Type B pancreatic cell (in vitro differentiated cells): ENCODE data around the gene GLI1. TPM values are rescaled to one million over a fixed set of nuclear protein-coding genes. Genes with fewer than 3 reads are reported as not detected.

Source experiments
- DNase-seq: peaks from one replicate; pipeline ENCODE4 v3.0.0; 2021; ENCODE audit warnings: mixed read lengths; ENCODE audit not compliant: unreplicated experiment; ENCODE audit errors: extremely low spot score
- H3K27ac Mint-ChIP-seq: 2 replicates; pipeline ENCODE4 v1.8.0; 2021; ENCODE audit warnings: mild to moderate bottlenecking, mixed read lengths
- H3K27me3 Mint-ChIP-seq: 2 replicates; pipeline ENCODE4 v1.8.0; 2021; ENCODE audit warnings: mixed read lengths
- H3K36me3 Mint-ChIP-seq: 2 replicates; pipeline ENCODE4 v1.8.0; 2021; ENCODE audit warnings: mixed read lengths
- H3K4me1 Mint-ChIP-seq: one replicate; pipeline ENCODE4 v1.8.0; 2021; ENCODE audit warnings: mixed read lengths; ENCODE audit not compliant: unreplicated experiment
- H3K4me3 Mint-ChIP-seq: 2 replicates; pipeline ENCODE4 v1.8.0; 2021; ENCODE audit warnings: mild to moderate bottlenecking, mixed read lengths
- H3K9me3 Mint-ChIP-seq: 2 replicates; pipeline ENCODE4 v1.8.0; 2021; ENCODE audit warnings: mixed read lengths
- CTCF ChIP-seq: fragments of 200-600 bp; sonication (generic); conservative IDR thresholded peaks from 2 replicates; pipeline ENCODE4 v1.5.0; 2021; ENCODE audit warnings: antibody characterized with exemption, mild to moderate bottlenecking
- total RNA-seq: library from RNA; stranded (reverse); gene quantifications from 2 replicates; pipeline ENCODE4 v1.2.1, GENCODE V29; 2021; ENCODE audit warnings: low replicate concordance

Gene GLI1
- total RNA-seq, 1 donor from 2014 or later: 22.7 TPM

DNA sequence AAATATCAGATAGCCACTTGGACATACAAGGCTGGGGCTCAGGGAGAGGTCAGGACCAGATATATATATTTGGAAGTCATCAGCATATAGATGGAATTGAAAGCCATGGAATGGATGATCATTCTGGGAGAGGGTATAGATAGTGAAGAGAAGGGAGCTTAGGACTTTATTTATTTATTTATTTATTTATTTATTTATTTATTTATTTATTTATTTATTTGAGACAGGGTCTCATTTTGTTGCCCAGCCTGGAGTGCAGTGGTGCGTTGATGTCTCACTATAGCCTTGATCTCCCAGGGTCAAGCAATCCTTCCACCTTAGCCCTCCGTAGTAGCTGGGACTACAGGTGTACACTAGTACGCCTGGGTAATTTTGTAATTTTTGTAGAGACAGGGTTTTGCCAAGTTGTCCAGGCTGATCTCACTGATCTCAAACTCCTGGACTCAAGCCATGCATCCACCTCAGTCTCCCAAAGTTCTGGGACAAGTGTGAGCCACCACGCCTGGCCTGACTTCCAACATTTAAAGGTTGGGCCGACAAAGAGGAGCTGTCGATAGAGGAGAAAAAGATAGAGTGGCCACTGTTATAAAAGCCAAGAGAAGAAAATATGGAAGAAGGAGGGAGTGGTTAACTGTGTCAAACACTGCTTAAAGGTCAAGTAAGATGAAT lies 13.2 kb upstream of the GLI1 start:
- no peak for TF ChIP-seq CTCF
- Mint-ChIP-seq H3K36me3 (no peaks in the 10 kb centered on the region), H3K4me1 (no peaks in the 10 kb centered on the region), H3K27ac (no peak overlapping the region), H3K9me3 (peaks cover 8% of the 10 kb centered on the region), H3K27me3 (no peaks in the 10 kb centered on the region), H3K4me3 (no peak overlapping the region)
- DNase-seq: no peak

- peaks cover 5% of the 10 kb centered on the region for H3K4me1 Mint-ChIP-seq
- no peak overlapping the region for H3K4me3 Mint-ChIP-seq
- H3K27ac Mint-ChIP-seq: no peak overlapping the region
- DNase-seq: no peak
- no peaks in the 10 kb centered on the region for H3K27me3 Mint-ChIP-seq
- H3K9me3 Mint-ChIP-seq: peaks cover 4% of the 10 kb centered on the region
- TF ChIP-seq CTCF: no peak
- no peaks in the 10 kb centered on the region for H3K36me3 Mint-ChIP-seq
These were observed 10.9 kb upstream of the GLI1 start for GRCh38 chr12:57448669-57449068.

DNA sequence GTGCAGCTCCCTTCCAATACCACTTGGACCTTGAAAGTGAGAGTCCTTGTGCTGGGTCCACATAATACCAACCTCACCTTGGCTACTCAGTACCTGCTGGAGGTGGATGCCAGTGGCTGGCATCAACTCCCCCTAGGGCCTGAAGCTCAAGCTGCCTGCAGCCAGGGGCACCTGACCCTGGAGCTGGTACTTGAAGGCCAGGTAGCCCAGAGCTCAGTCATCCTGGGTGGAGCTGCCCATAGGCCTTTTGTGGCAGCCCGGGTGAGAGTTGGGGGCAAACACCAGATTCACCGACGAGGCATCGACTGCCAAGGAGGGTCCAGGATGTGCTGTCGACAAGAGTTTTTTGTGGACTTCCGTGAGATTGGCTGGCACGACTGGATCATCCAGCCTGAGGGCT lies 10.2 kb upstream of the GLI1 start:
- no peaks in the 10 kb centered on the region for H3K27me3 Mint-ChIP-seq
- H3K27ac Mint-ChIP-seq: no peak overlapping the region
- peaks cover 5% of the 10 kb centered on the region for H3K4me1 Mint-ChIP-seq
- no peak overlapping the region for H3K4me3 Mint-ChIP-seq
- no peak for DNase-seq
- no peaks in the 10 kb centered on the region for H3K36me3 Mint-ChIP-seq
- TF ChIP-seq CTCF: no peak
- peaks cover 4% of the 10 kb centered on the region for H3K9me3 Mint-ChIP-seq

GRCh38 chr12:57450057-57450456 lies 9.5 kb upstream of the GLI1 start:
- Mint-ChIP-seq H3K27ac (peak overlapping the region; percentile 25), H3K4me3 (no peak overlapping the region), H3K4me1 (peaks cover 5% of the 10 kb centered on the region), H3K27me3 (no peaks in the 10 kb centered on the region), H3K9me3 (peaks cover 4% of the 10 kb centered on the region), H3K36me3 (no peaks in the 10 kb centered on the region)
- no peak for DNase-seq
- no peak for TF ChIP-seq CTCF

- Mint-ChIP-seq H3K36me3 (no peaks in the 10 kb centered on the region), H3K4me1 (peaks cover 10% of the 10 kb centered on the region), H3K9me3 (peaks cover 4% of the 10 kb centered on the region), H3K27me3 (peaks cover 3% of the 10 kb centered on the region), H3K4me3 (no peak overlapping the region), H3K27ac (no peak overlapping the region)
- no peak for TF ChIP-seq CTCF
- no peak for DNase-seq
These were observed 8.3 kb upstream of the GLI1 start for GRCh38 chr12:57451233-57451778.
